ENCODE data around the gene INF2. TPM values are rescaled to one million over a fixed set of nuclear protein-coding genes. Genes with fewer than 3 reads are reported as not detected.

Gene INF2
- polyA plus RNA-seq, 1 experiment: 14.9 TPM

DNA sequence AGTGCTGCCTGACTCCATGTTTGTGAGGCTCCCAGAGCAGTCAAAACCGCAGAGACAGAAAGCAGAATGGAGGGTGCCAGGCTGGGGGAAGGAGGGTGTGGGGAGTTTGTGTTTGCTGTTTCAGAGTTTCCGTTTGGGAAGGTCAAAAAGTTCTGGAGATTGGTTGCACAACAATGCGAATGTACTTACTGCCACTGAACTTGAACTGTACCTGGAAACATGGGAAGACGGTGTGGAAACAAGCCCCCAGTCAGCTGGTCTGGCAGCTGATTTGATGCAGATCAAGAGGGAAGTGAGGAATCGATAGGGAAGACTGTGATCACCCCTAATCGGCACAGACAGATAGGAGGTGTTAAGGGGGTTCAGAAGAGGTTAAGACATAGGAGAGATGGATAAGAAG, 35.3 kb upstream of the INF2 start:
- Histone ChIP-seq H3K27me3 (ENCODE audit: control insufficient read depth, insufficient read depth, low read length) (peaks cover 11% of the 10 kb centered on the region), H3K9me3 (ENCODE audit: control insufficient read depth, insufficient read depth, low read length) (peaks cover 36% of the 10 kb centered on the region), H3K27ac (ENCODE audit: low read depth, low read length) (no peak overlapping the region), H3K4me3 (ENCODE audit: low read depth, low read length) (no peak overlapping the region)
- ChIA-PET CTCF (no interaction called here), POLR2A (no interaction called here)
- DNase-seq (ENCODE audit: low read depth, low spot score): no peak
- TF ChIP-seq, protein P1, sequence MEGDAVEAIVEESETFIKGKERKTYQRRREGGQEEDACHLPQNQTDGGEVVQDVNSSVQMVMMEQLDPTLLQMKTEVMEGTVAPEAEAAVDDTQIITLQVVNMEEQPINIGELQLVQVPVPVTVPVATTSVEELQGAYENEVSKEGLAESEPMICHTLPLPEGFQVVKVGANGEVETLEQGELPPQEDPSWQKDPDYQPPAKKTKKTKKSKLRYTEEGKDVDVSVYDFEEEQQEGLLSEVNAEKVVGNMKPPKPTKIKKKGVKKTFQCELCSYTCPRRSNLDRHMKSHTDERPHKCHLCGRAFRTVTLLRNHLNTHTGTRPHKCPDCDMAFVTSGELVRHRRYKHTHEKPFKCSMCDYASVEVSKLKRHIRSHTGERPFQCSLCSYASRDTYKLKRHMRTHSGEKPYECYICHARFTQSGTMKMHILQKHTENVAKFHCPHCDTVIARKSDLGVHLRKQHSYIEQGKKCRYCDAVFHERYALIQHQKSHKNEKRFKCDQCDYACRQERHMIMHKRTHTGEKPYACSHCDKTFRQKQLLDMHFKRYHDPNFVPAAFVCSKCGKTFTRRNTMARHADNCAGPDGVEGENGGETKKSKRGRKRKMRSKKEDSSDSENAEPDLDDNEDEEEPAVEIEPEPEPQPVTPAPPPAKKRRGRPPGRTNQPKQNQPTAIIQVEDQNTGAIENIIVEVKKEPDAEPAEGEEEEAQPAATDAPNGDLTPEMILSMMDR (IDR thresholded peaks at IDR 0.05; ENCODE audit: low read depth, low read length): no peak

DNA sequence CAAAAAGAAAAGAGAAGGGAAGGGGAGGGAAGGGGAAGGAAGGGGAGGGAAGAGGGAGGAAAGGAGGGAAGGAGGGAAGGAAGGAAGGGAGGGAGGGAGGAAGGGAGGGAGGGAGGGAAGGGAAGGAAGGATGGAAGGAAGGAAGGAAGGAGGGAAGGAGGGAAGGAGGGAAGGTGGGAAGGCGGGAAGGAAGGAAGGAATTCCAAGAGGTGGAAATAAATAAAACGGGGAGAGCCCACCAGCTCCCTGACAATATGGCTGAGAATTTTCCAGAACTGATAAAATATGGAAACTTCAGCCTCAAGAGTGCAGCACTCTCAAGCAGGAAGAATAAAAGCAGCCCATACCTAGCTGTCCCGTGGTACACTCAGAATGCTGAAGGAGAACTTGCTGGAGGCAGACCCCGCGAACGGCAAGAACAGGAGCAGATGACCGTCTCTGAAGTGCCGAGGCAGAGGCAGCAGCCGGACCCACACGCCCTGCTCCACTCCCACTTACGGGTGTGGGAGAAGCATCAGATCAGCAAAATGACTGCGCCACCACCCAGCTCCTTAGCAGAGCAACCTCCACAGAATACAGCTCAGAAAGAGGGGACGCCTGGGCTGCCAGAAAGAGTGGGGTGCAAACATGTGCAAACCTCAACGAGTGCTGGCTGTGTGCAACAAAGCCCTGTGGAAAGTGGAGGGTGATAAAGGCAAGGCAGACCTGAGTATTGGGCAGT, 34.1 kb upstream of the INF2 start:
- DNase-seq (ENCODE audit: low read depth, low spot score): no peak
- ChIA-PET POLR2A (no interaction called here), CTCF (no interaction called here)
- H3K4me3 ChIP-seq (ENCODE audit: low read depth, low read length): no peak overlapping the region
- TF ChIP-seq, protein P1 (IDR thresholded peaks at IDR 0.05; ENCODE audit: low read depth, low read length): no peak
- peaks cover 7% of the 10 kb centered on the region for H3K27me3 ChIP-seq (ENCODE audit: control insufficient read depth, insufficient read depth, low read length)
- H3K9me3 ChIP-seq (ENCODE audit: control insufficient read depth, insufficient read depth, low read length): peaks cover 35% of the 10 kb centered on the region
- H3K27ac ChIP-seq (ENCODE audit: low read depth, low read length): no peak overlapping the region

DNA sequence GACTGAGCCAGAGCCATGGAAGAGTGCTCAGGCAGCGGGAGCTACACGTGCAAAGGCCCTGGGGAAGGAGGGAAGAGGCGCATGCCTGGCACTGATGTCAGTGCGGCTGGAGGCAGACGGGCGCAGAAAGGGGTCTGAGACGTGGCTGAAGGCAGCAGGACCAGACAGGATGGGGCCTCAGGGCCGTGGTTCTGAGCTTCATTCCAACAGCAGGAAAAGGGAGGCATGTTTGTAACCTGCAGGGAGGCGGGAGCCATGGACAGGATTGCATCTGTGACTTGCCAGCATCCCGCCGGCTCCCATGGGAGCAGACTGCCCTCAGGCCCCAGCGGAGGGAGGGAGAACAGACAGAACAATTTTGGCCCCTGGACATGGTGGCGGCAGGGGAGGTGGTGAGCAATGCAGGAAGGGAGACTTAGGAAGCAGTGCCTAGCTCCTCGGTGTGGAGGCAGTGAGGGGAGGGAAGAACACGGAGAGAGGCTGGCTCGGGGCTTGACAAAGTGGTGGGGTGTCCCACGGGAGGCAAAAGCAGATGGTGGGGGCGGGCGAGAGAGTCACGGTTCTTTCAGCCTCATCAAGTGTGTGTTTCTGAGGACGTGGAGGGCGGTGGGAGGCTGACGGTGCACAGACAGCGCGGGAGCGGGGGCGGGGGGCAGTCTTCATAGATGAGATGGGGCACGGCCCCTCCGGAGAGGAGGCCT, 33.3 kb upstream of the INF2 start:
- ChIA-PET CTCF (no interaction called here), POLR2A (no interaction called here)
- Histone ChIP-seq H3K4me3 (ENCODE audit: low read depth, low read length) (no peak overlapping the region), H3K27ac (ENCODE audit: low read depth, low read length) (no peak overlapping the region), H3K9me3 (ENCODE audit: control insufficient read depth, insufficient read depth, low read length) (peaks cover 43% of the 10 kb centered on the region), H3K27me3 (ENCODE audit: control insufficient read depth, insufficient read depth, low read length) (peaks cover 7% of the 10 kb centered on the region)
- DNase-seq (ENCODE audit: low read depth, low spot score): no peak
- TF ChIP-seq, protein P1 (IDR thresholded peaks at IDR 0.05; ENCODE audit: low read depth, low read length): no peak

DNA sequence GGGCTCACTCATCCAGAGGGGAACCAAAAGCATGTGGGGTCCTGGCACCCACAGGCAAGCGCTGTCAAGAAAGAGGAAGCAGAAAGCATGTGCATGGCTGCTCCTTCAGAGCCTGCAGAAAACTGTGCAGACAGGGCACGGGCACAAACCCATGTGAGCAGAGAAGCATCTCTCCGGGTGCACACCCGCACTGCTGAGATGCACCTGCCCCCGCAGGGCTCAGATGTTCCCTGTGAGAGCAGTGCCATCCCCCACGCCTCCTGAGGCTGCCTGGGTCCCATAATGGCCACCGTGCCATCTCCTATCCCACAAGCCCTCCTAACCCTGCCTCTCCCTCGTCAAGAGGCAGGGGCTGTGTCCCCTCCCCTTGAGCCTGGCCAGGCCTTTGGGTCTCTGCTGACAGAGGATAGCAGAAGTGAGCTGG, 32.3 kb upstream of the INF2 start:
- Histone ChIP-seq H3K9me3 (ENCODE audit: control insufficient read depth, insufficient read depth, low read length) (peaks cover 43% of the 10 kb centered on the region), H3K27ac (ENCODE audit: low read depth, low read length) (no peak overlapping the region), H3K4me3 (ENCODE audit: low read depth, low read length) (no peak overlapping the region), H3K27me3 (ENCODE audit: control insufficient read depth, insufficient read depth, low read length) (peaks cover 7% of the 10 kb centered on the region)
- DNase-seq (ENCODE audit: low read depth, low spot score): no peak
- ChIA-PET CTCF (no interaction called here), POLR2A (no interaction called here)
- TF ChIP-seq, protein P1 (IDR thresholded peaks at IDR 0.05; ENCODE audit: low read depth, low read length): no peak
